ENCODE results near the gene IFNL3. TPM values are rescaled to one million over a fixed set of nuclear protein-coding genes. Genes with fewer than 3 reads are reported as not detected.
A peak's percentile ranks its signal among the peaks of the same experiment; 100 is the strongest.
"Not testable (repeated sequence)": the region's sequence is repeated elsewhere in the genome, so short reads cannot be mapped to it uniquely, and the experiment has no call there.

IFNL3 gene
- total RNA-seq, 2 experiments from 2014 or later: not detected

GRCh38 chr19:39246951-39247669 lies 2.3 kb upstream of the IFNL3 start:
- CTCF ChIA-PET: no interaction called here
- peak; percentile 82 for ATAC-seq

GRCh38 chr19:39245166-39245565 lies 360 bp upstream of the IFNL3 start:
- H3K27ac Mint-ChIP-seq; H3K4me1 Mint-ChIP-seq (ENCODE audit: low read depth); H3K4me3 Mint-ChIP-seq; H3K27me3 Mint-ChIP-seq; CTCF ChIA-PET; H3K9me3 Mint-ChIP-seq; DNase-seq; H3K36me3 Mint-ChIP-seq (ENCODE audit: low read depth); intact Hi-C loops (cut with micrococcal nuclease); POLR2A ChIA-PET: not testable (repeated sequence)
- ATAC-seq: peak; percentile 63

More at GRCh38 chr19:39246951-39247669, 2.3 kb upstream of the IFNL3 start:
- no peaks in the 10 kb centered on the region for H3K36me3 Mint-ChIP-seq (ENCODE audit: low read depth)
- peak; percentile 58 for DNase-seq
- H3K27ac Mint-ChIP-seq: no peak overlapping the region
- peaks cover 2% of the 10 kb centered on the region for H3K4me1 Mint-ChIP-seq (ENCODE audit: low read depth)
- no peaks in the 10 kb centered on the region for H3K9me3 Mint-ChIP-seq
- intact Hi-C loops (cut with micrococcal nuclease): no loop called here
- peak overlapping the region; percentile 58 for H3K4me3 Mint-ChIP-seq
- peaks cover 6% of the 10 kb centered on the region for H3K27me3 Mint-ChIP-seq
- POLR2A ChIA-PET: interaction anchor here (1.0 kb wide), 1 partner anchor 9 kb away, joined by 3 read pairs; no protein-coding TSS in a partner anchor
- TF ChIP-seq CTCF (IDR thresholded peaks at IDR 0.05): no peak

- H3K36me3 Mint-ChIP-seq (ENCODE audit: low read depth); DNase-seq; H3K4me1 Mint-ChIP-seq (ENCODE audit: low read depth); H3K27ac Mint-ChIP-seq; H3K9me3 Mint-ChIP-seq; POLR2A ChIA-PET; H3K4me3 Mint-ChIP-seq; intact Hi-C loops (cut with micrococcal nuclease); H3K27me3 Mint-ChIP-seq; ATAC-seq; CTCF ChIA-PET: not testable (repeated sequence)
These were observed 1.1 kb downstream of the IFNL3 start for GRCh38 chr19:39243741-39244140.

- ChIA-PET CTCF (no interaction called here), POLR2A (no interaction called here)
- TF ChIP-seq CTCF (IDR thresholded peaks at IDR 0.05): no peak
- no peaks in the 10 kb centered on the region for H3K36me3 Mint-ChIP-seq (ENCODE audit: low read depth)
- no peak for ATAC-seq
- no peaks in the 10 kb centered on the region for H3K27me3 Mint-ChIP-seq
- no peaks in the 10 kb centered on the region for H3K9me3 Mint-ChIP-seq
- peaks cover 29% of the 10 kb centered on the region for H3K4me1 Mint-ChIP-seq (ENCODE audit: low read depth)
- intact Hi-C loops (cut with micrococcal nuclease): no loop called here
- no peak overlapping the region for H3K4me3 Mint-ChIP-seq
- no peak overlapping the region for H3K27ac Mint-ChIP-seq
- no peak for DNase-seq
These were observed 4.4 kb downstream of the IFNL3 start for GRCh38 chr19:39240421-39240820.

GRCh38 chr19:39238944-39239343 lies 5.9 kb downstream of the IFNL3 start:
- ChIA-PET CTCF (interaction anchor here (1.0 kb wide), 1 partner anchor 89 kb away, joined by 3 read pairs; no protein-coding TSS in a partner anchor), POLR2A (interaction anchor here (0.9 to 2.1 kb wide), 2 partner anchors 22 to 97 kb away, joined by 3 to 5 read pairs; partner anchors contain the start of gene GMFG)
- Mint-ChIP-seq H3K9me3 (no peaks in the 10 kb centered on the region), H3K4me3 (no peak overlapping the region), H3K4me1 (ENCODE audit: low read depth) (peaks cover 29% of the 10 kb centered on the region), H3K27me3 (no peaks in the 10 kb centered on the region), H3K27ac (no peak overlapping the region), H3K36me3 (ENCODE audit: low read depth) (no peaks in the 10 kb centered on the region)
- intact Hi-C loops (cut with micrococcal nuclease): no loop called here
- ATAC-seq (no peak), DNase-seq (no peak)
- TF ChIP-seq CTCF (IDR thresholded peaks at IDR 0.05): no peak

GRCh38 chr19:39238209-39238608 lies 6.6 kb downstream of the IFNL3 start:
- ATAC-seq: no peak
- Mint-ChIP-seq H3K27ac (peak overlapping the region; percentile 85), H3K4me1 (ENCODE audit: low read depth) (peaks cover 29% of the 10 kb centered on the region), H3K9me3 (no peaks in the 10 kb centered on the region), H3K36me3 (ENCODE audit: low read depth) (no peaks in the 10 kb centered on the region), H3K4me3 (peak overlapping the region; percentile 68), H3K27me3 (no peaks in the 10 kb centered on the region)
- TF ChIP-seq CTCF (IDR thresholded peaks at IDR 0.05): no peak
- DNase-seq: no peak
- intact Hi-C loops (cut with micrococcal nuclease): no loop called here
- POLR2A ChIA-PET: interaction anchor here (0.7 to 2.1 kb wide), 6 partner anchors 9 to 469 kb away, joined by 3 to 5 read pairs (median 3); partner anchors contain the start of genes GMFG and RPS16
- CTCF ChIA-PET: interaction anchor here (1.0 kb wide), 1 partner anchor 89 kb away, joined by 3 read pairs; no protein-coding TSS in a partner anchor

Data from activated CD8-positive, alpha-beta T cell treated with anti-CD3 and anti-CD28 coated beads for 36 hours (primary cell).